HEK293T (cell line): ENCODE data around the gene POLR2L.

Source experiments
- CTCF ChIA-PET: fragments of 350-600 bp; formaldehyde crosslinking; extraction: SDS; loops from one replicate; lab custom pipeline; 2021; ENCODE audit warnings: antibody characterized with exemption, inconsistent platforms; lab: Yijun Ruan, JAX
- POLR2A ChIA-PET: fragments of 350-600 bp; formaldehyde crosslinking; extraction: SDS; loops from one replicate; lab custom pipeline; 2020; ENCODE audit warnings: antibody characterized with exemption, inconsistent platforms; lab: Yijun Ruan, JAX
- DNase-seq: peaks from one replicate; pipeline ENCODE4 v3.0.0; 2012; ENCODE audit warnings: mixed read lengths; ENCODE audit errors: extremely low spot score
- ARNT ChIP-seq: fragments of 450-650 bp; IDR thresholded peaks from 2 replicates; pipeline ENCODE4 v1.6.1; 2017; ENCODE audit warnings: mild to moderate bottlenecking
- BHLHE40 ChIP-seq: fragments of 450-650 bp; IDR thresholded peaks from 2 replicates; pipeline ENCODE4 v1.6.1; 2016; ENCODE audit warnings: mild to moderate bottlenecking, moderate library complexity, borderline replicate concordance
- CTBP1 ChIP-seq: fragments of 450-650 bp; IDR thresholded peaks from 2 replicates; pipeline ENCODE4 v1.6.1; 2016; ENCODE audit warnings: borderline replicate concordance
- ELF4 ChIP-seq: fragments of 450-650 bp; IDR thresholded peaks from 2 replicates; pipeline ENCODE4 v1.6.1; 2017; ENCODE audit warnings: antibody characterized with exemption
- FOXA1 ChIP-seq: fragments of 450-650 bp; IDR thresholded peaks from 2 replicates; pipeline ENCODE4 v1.6.1; 2016; ENCODE audit warnings: mild to moderate bottlenecking
- FOXK2 ChIP-seq: fragments of 450-650 bp; IDR thresholded peaks from 2 replicates; pipeline ENCODE4 v1.6.1; 2016; ENCODE audit warnings: mild to moderate bottlenecking
- FOXM1 ChIP-seq: fragments of 450-650 bp; IDR thresholded peaks from 2 replicates; pipeline ENCODE4 v1.6.1; 2017; ENCODE audit warnings: mild to moderate bottlenecking, borderline replicate concordance
- HDGF ChIP-seq: fragments of 450-650 bp; IDR thresholded peaks from 2 replicates; pipeline ENCODE4 v1.6.1; 2017; ENCODE audit warnings: antibody characterized with exemption, borderline replicate concordance
- L3MBTL2 ChIP-seq: fragments of 450-650 bp; conservative IDR thresholded peaks from 2 replicates; pipeline ENCODE4 v1.6.1; 2016; ENCODE audit warnings: mild to moderate bottlenecking
- LEF1 ChIP-seq: fragments of 450-650 bp; IDR thresholded peaks from 2 replicates; pipeline ENCODE4 v1.6.1; 2017; ENCODE audit warnings: mild to moderate bottlenecking, borderline replicate concordance
- NFRKB ChIP-seq: fragments of 450-650 bp; IDR thresholded peaks from 2 replicates; pipeline ENCODE4 v1.6.1; 2016; ENCODE audit warnings: mild to moderate bottlenecking, moderate library complexity
- PKNOX1 ChIP-seq: fragments of 450-650 bp; IDR thresholded peaks from 2 replicates; pipeline ENCODE4 v1.6.1; 2016
- SP1 ChIP-seq: fragments of 450-650 bp; IDR thresholded peaks from 2 replicates; pipeline ENCODE4 v1.6.1; 2017
- SUZ12 ChIP-seq: fragments of 450-650 bp; IDR thresholded peaks from 2 replicates; pipeline ENCODE4 v1.6.1; 2016; ENCODE audit warnings: mild to moderate bottlenecking
- TARDBP ChIP-seq: fragments of 450-650 bp; IDR thresholded peaks from 2 replicates; pipeline ENCODE4 v1.6.1; 2016
- ZNF384 ChIP-seq: fragments of 450-650 bp; IDR thresholded peaks from 2 replicates; pipeline ENCODE4 v1.6.1; 2016

Gene POLR2L

DNA sequence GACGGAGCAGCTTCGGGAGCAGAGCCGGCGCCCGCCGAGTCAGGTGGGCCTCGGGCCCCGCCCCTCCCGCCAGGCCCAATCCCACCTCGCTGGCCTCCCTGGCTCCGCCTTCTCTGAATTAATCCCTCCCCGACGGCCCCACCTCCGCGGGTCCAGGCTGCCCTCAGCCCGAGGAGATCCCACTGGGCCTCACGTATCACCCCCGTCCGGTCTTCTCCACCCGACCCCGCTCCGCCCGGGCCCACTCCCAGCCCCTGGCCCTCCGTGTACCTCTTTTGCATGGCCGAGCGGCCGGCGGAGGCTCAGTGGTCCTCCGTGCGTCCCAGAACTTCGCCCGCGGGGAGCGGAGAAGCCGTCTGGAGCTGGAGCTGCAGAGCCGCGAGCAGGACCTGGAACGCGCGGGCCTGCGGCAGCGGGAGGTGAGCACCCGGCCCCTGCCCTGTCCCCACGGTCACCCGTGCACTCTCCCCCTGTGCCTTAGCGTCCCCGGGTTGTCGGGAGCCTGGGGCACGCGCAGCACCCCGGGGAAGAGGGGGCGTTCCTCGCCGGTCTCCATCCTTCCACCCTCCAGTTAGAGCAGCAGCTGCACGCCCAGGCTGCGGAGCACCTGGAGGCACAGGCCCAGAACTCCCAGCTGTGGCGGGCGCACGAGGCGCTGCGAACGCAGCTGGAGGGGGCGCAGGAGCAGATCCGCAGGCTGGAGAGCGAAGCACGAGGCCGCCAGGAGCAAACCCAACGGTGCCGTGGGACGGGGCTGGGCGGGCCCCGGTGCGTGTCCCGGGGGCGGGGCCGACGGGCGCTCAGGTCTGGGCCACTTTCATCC, 11.8 kb downstream of the POLR2L start:
- peak; percentile 52 for DNase-seq
- ChIA-PET CTCF (interaction anchor here (1.2 kb wide), 1 partner anchor 18 kb away, joined by 3 read pairs; no protein-coding TSS in a partner anchor), POLR2A (interaction anchor here (1.2 to 8.0 kb wide), 4 partner anchors 11 to 26 kb away, joined by 4 to 63 read pairs (median 26); partner anchors contain the start of genes PNPLA2, POLR2L, RPLP2 and TSPAN4)
- TF ChIP-seq ELF4 (no peak), L3MBTL2 (no peak), ARNT (no peak), FOXK2 (no peak), NFRKB (no peak)

DNA sequence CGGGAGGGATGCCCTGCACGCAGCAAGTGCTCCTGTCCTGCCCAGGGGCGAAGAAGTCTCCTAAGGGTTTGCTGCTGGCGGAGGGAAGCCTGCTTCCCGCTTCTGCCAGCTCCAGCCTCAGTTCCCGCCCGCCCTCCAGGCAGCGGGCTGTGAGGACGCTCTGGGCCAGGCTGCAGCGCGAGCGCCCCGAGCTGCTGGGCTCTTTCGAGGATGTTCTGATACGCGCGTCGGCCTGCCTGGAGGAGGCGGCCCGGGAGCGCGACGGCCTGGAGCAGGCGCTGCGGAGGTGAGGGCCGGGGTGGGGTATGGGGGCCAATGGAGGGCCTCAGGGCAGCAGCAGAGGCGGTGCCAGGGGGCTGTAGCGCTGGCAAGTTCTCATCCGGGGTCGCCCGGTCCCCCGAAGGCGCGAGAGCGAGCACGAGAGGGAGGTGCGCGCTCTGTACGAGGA, 12.5 kb downstream of the POLR2L start:
- POLR2A ChIA-PET = interaction anchor here (2.2 to 8.0 kb wide), 4 partner anchors 10 to 21 kb away, joined by 11 to 63 read pairs (median 26); partner anchors contain the start of genes PNPLA2, POLR2L, RPLP2 and TSPAN4
- CTCF ChIA-PET = no interaction called here
- no peak for DNase-seq
- TF ChIP-seq BHLHE40 = no peak
- no peak for TF ChIP-seq ZNF384
- TF ChIP-seq HDGF = no peak
- no peak for TF ChIP-seq FOXM1

DNA sequence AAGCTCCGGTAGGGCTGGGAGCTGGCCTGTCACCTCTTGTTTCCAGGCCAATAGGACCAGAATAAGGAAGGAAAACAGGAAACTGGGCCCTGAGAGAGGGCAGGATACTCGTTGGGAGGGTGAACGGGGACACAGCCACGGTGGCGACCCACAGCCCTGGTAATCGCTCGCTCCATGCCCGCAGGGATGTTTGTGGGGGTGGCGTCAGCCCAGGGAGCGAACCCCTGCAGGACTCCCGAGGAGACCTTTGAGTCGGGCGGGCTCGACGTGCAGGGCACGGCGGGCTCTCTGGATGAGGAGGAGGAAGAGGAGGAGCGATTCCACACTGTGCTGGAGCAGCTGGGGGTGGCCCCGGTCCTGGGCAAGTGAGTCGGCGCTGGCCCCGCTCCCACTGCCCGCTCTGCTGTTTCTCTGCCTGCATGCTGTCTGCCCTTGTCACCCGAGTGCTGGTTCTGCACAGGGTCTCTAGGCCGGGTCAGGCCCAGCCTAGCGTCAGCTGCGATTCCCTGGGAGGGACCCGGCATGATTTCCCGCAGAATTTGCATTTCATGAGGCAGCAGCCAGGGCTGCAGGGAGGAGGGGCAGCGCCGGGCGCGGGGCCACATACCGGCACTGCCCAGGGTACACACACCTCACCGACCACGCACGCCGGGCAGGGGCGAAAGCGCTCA, 13.0 kb downstream of the POLR2L start:
- ChIA-PET CTCF (no interaction called here), POLR2A (interaction anchor here (2.2 to 8.0 kb wide), 3 partner anchors 10 to 20 kb away, joined by 11 to 63 read pairs (median 11); partner anchors contain the start of genes PNPLA2, POLR2L, RPLP2 and TSPAN4)
- no peak for DNase-seq
- no peak for TF ChIP-seq L3MBTL2
- TF ChIP-seq TARDBP = no peak
- no peak for TF ChIP-seq ARNT
- no peak for TF ChIP-seq ZNF384
- no peak for TF ChIP-seq FOXA1
- no peak for TF ChIP-seq ELF4
- no peak for TF ChIP-seq FOXM1
- no peak for TF ChIP-seq FOXK2
- no peak for TF ChIP-seq PKNOX1
- TF ChIP-seq LEF1 = no peak
- TF ChIP-seq SUZ12 = no peak
- TF ChIP-seq CTBP1 = no peak

DNA sequence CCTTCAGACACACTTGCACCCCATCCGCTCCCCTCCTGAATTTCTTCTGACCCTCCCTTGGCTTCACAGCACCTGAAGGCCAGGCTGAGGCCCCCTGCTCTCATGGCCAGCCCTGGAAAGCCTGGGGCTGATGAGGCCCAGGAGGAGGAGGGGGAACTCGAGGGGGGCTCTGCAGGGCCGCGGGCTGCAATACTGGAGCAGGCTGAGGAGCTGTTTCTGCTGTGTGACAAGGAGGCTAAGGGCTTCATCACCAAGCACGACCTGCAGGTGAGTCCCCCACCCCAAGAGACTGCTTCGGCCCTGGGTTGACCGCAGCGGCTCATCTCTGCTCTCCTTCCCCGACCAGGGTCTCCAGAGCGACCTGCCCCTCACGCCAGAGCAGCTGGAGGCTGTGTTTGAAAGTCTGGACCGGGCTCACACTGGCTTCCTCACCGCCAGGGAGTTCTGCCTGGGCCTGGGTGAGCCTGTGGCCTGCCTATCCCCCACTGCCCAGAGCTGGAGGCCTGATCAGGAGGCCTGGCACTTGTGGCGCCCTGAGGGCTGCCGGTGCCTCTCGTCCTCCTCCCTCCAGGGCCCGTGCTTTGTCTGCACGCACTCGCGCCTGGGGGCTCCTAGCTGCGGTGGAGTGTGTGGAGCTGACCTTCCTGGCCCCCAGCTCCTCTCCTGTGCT, 13.7 kb downstream of the POLR2L start:
- ChIA-PET POLR2A (interaction anchor here (2.2 to 8.0 kb wide), 3 partner anchors 10 to 20 kb away, joined by 11 to 63 read pairs (median 11); partner anchors contain the start of genes PNPLA2, POLR2L, RPLP2 and TSPAN4), CTCF (no interaction called here)
- TF ChIP-seq SUZ12 = no peak
- no peak for TF ChIP-seq ARNT
- TF ChIP-seq FOXA1 = no peak
- no peak for TF ChIP-seq ELF4
- TF ChIP-seq LEF1 = no peak
- no peak for TF ChIP-seq HDGF
- TF ChIP-seq SP1 = no peak
- TF ChIP-seq L3MBTL2 = no peak
- DNase-seq = no peak

GRCh38 chr11:827897-828192, 14.5 kb downstream of the POLR2L start, which contains the start of gene CRACR2B:
TSS of gene CRACR2B (plus strand) at chr11:827919. CDS start at chr11:828608, 689 bp downstream.
- ChIA-PET POLR2A (interaction anchor here (2.2 to 8.0 kb wide), 2 partner anchors 9 to 15 kb away, joined by 11 to 63 read pairs; partner anchors contain the start of genes PNPLA2, POLR2L and TSPAN4), CTCF (no interaction called here)
- TF ChIP-seq L3MBTL2 = no peak
- TF ChIP-seq FOXM1 = no peak
- no peak for TF ChIP-seq CTBP1
- no peak for TF ChIP-seq BHLHE40
- no peak for TF ChIP-seq ELF4
- TF ChIP-seq SUZ12 = no peak
- no peak for TF ChIP-seq FOXK2
- no peak for TF ChIP-seq HDGF
- no peak for TF ChIP-seq ZNF384
- TF ChIP-seq TARDBP = no peak
- TF ChIP-seq SP1 = no peak
- no peak for TF ChIP-seq PKNOX1
- TF ChIP-seq ARNT = no peak
- no peak for TF ChIP-seq FOXA1
- no peak for TF ChIP-seq LEF1
- no peak for DNase-seq

DNA sequence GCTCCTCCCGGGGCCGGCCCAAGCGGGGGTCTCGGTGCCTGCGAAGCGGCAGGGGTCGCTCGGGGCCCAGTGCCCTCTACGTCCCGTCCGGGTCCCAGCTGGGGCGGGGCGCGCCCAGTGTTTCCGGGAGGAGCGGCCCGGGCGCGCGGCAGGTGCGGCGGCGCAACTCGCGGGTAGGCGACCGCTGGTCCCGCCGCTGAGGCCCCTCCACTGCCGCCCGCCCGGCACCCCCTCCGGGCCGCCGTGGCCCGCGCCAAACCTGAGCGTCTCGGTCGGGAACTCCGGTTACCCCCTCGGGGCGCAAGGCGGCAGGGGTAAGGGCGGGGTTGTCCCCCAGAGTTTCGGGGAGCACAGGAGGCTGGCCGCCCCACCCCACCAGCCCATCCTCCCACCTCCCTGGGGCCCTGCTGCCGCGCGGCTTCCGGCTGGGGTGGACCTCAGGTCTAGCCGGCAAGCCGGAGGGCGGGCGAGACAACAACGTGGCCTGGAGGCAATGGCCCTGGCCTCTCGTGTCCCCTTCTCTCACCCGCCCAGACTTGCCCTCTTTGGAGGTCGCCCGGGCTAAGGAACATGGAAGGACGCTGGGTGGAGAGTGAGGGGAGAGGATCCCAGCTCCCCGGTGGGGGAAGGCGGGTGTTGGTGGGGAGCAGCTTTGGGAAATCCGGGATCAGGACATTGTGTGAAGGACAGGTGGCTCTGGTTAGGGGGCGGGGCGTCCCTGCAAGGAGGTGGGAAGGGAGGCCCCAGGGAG, 15.0 kb downstream of the POLR2L start:
- TF ChIP-seq PKNOX1 (no peak), SP1 (no peak), FOXK2 (no peak), NFRKB (no peak), ZNF384 (no peak), ELF4 (no peak)
- no peak for DNase-seq
- POLR2A ChIA-PET = interaction anchor here (1.1 to 8.0 kb wide), 3 partner anchors 8 to 22 kb away, joined by 3 to 63 read pairs (median 11); partner anchors contain the start of genes PNPLA2, POLR2L and TSPAN4
- CTCF ChIA-PET = no interaction called here
